Neuronal stem cell (in vitro differentiated cells): ENCODE data around the gene RNGTT.

ENCODE experiments used
- DNase-seq: peaks from one replicate; pipeline ENCODE4 v3.0.0-alpha.2; 2013; ENCODE audit warnings: low spot score
- H2AFZ ChIP-seq: one replicate; pipeline ENCODE4 v1.6.1; 2013; ENCODE audit warnings: mild to moderate bottlenecking, low read length, inconsistent platforms
- H2AK5ac ChIP-seq: 2 replicates; pipeline ENCODE4 v1.6.1; 2013; ENCODE audit warnings: low read depth, mild to moderate bottlenecking, inconsistent platforms, low read length, moderate library complexity, mixed read lengths
- H2BK120ac ChIP-seq: 2 replicates; pipeline ENCODE4 v1.6.1; 2013; ENCODE audit warnings: low read depth, mild to moderate bottlenecking, inconsistent platforms, low read length, moderate library complexity, mixed read lengths
- H2BK12ac ChIP-seq: one replicate; pipeline ENCODE4 v1.6.1; 2013; ENCODE audit warnings: low read length, inconsistent platforms
- H2BK15ac ChIP-seq: 2 replicates; pipeline ENCODE4 v1.6.1; 2013; ENCODE audit warnings: mild to moderate bottlenecking, low read length, inconsistent platforms, mixed read lengths
- H2BK5ac ChIP-seq: one replicate; pipeline ENCODE4 v1.6.1; 2013; ENCODE audit warnings: inconsistent platforms, mild to moderate bottlenecking, low read length, moderate library complexity
- H3K14ac ChIP-seq: one replicate; pipeline ENCODE4 v1.6.1; 2013; ENCODE audit warnings: low read length, inconsistent platforms
- H3K18ac ChIP-seq: 2 replicates; pipeline ENCODE4 v1.6.1; 2013; ENCODE audit warnings: low read length, inconsistent platforms
- H3K23ac ChIP-seq: 2 replicates; pipeline ENCODE4 v1.6.1; 2013; ENCODE audit warnings: low read depth, mild to moderate bottlenecking, mixed read lengths, low read length, inconsistent platforms; ENCODE audit not compliant: poor library complexity
- H3K27ac ChIP-seq: replicated peaks from 3 replicates; pipeline ENCODE4 v1.5.1; 2013; ENCODE audit warnings: low read length, inconsistent platforms
- H3K27me3 ChIP-seq, 3 experiments: 2 replicates each; pipeline ENCODE4 v1.6.1; 2013; ENCODE audit warnings: low read length in 3 of 3, mild to moderate bottlenecking in 2 of 3, inconsistent platforms in 1 of 3, low read depth in 1 of 3, mixed read lengths in 1 of 3, moderate library complexity in 1 of 3; ENCODE audit not compliant: control insufficient read depth in 3 of 3, insufficient read depth in 3 of 3
- H3K36me3 ChIP-seq, 2 donors: replicated peaks in 1 of 2; 2 replicates each; pipeline ENCODE4 v1.6.1; 2013; ENCODE audit warnings: low read length in 2 of 2; ENCODE audit not compliant: control insufficient read depth in 2 of 2, insufficient read depth in 2 of 2
- H3K4ac ChIP-seq: 2 replicates; pipeline ENCODE4 v1.6.1; 2013; ENCODE audit warnings: inconsistent platforms, mild to moderate bottlenecking, low read length, moderate library complexity
- H3K4me1 ChIP-seq, 2 donors: 1 replicate in 1 of 2; 2 replicates in 1 of 2; pipeline ENCODE4 v1.6.1; 2013; ENCODE audit warnings: low read length in 2 of 2, low read depth in 1 of 2; ENCODE audit not compliant: control insufficient read depth in 2 of 2, insufficient read depth in 1 of 2
- H3K4me2 ChIP-seq: one replicate; pipeline ENCODE4 v1.6.1; 2013; ENCODE audit warnings: mild to moderate bottlenecking, low read length, inconsistent platforms; ENCODE audit not compliant: insufficient read depth, poor library complexity, severe bottlenecking
- H3K4me3 ChIP-seq, 2 donors: 2 replicates each; pipeline ENCODE4 v1.5.1; 2013; ENCODE audit warnings: low read length in 2 of 2, mild to moderate bottlenecking in 2 of 2, inconsistent platforms in 1 of 2, moderate library complexity in 1 of 2
- H3K79me1 ChIP-seq: one replicate; pipeline ENCODE4 v1.6.1; 2013; ENCODE audit warnings: low read depth, mild to moderate bottlenecking, inconsistent platforms, low read length, moderate library complexity
- H3K9ac ChIP-seq: one replicate; pipeline ENCODE4 v1.6.1; 2013; ENCODE audit warnings: mild to moderate bottlenecking, low read depth, low read length, inconsistent platforms; ENCODE audit not compliant: poor library complexity
- H3K9me3 ChIP-seq, 2 donors: replicated peaks in 1 of 2; 2 replicates each; pipeline versions ENCODE3 to v1.6.1; 2013; ENCODE audit warnings: low read length in 2 of 2, mild to moderate bottlenecking in 2 of 2, inconsistent platforms in 1 of 2, low read depth in 1 of 2, mixed read lengths in 1 of 2, moderate library complexity in 1 of 2; ENCODE audit not compliant: control insufficient read depth in 2 of 2, insufficient read depth in 1 of 2
- H4K8ac ChIP-seq: one replicate; pipeline ENCODE4 v1.6.1; 2013; ENCODE audit warnings: low read depth, mild to moderate bottlenecking, inconsistent platforms, low read length, moderate library complexity
- H4K91ac ChIP-seq: one replicate; pipeline ENCODE4 v1.6.1; 2013; ENCODE audit warnings: low read length, low read depth, mild to moderate bottlenecking, inconsistent platforms; ENCODE audit not compliant: poor library complexity
- WGBS, 2 donors: extraction: QIAGEN DNeasy Blood & Tissue Kit; methylation state at CpG; one replicate each; pipeline ENCODE4 v1.1.7; 2013; ENCODE audit warnings: missing lambda C conversion rate in 2 of 2, mixed read lengths in 1 of 2; ENCODE audit not compliant: insufficient read length in 2 of 2, insufficient replicate concordance in 1 of 2; ENCODE audit errors: extremely low coverage in 2 of 2; 5-methylcytosine and 5-hydroxymethylcytosine counted together

Gene RNGTT

GRCh38 chr6:88763160-88763559, 200.3 kb downstream of the RNGTT start:
- WGBS, 2 donors = no CpG with 5 or more reads among the region's 3 CpGs
- Histone ChIP-seq H3K18ac (no peak overlapping the region), H2BK12ac (no peak overlapping the region), H3K27me3 (no peaks in the 10 kb centered on the region), H3K27ac (no peak overlapping the region), H3K4me2 (no peak overlapping the region), H3K79me1 (no peaks in the 10 kb centered on the region), H3K4ac (no peak overlapping the region), H3K36me3 (peaks cover 0 to 4% of the 10 kb centered on the region in 2 donors), H3K9me3 (no peaks in the 10 kb centered on the region), H3K4me3 (no peak overlapping the region), H3K4me1 (no peaks in the 10 kb centered on the region), H2BK5ac (no peak overlapping the region), H2AFZ (no peak overlapping the region), H3K9ac (no peak overlapping the region), H2BK15ac (no peak overlapping the region), H3K23ac (no peak overlapping the region), H4K91ac (no peak overlapping the region), H3K14ac (no peak overlapping the region), H2AK5ac (no peak overlapping the region), H4K8ac (no peak overlapping the region), H2BK120ac (no peak overlapping the region)
- no peak for DNase-seq

DNA sequence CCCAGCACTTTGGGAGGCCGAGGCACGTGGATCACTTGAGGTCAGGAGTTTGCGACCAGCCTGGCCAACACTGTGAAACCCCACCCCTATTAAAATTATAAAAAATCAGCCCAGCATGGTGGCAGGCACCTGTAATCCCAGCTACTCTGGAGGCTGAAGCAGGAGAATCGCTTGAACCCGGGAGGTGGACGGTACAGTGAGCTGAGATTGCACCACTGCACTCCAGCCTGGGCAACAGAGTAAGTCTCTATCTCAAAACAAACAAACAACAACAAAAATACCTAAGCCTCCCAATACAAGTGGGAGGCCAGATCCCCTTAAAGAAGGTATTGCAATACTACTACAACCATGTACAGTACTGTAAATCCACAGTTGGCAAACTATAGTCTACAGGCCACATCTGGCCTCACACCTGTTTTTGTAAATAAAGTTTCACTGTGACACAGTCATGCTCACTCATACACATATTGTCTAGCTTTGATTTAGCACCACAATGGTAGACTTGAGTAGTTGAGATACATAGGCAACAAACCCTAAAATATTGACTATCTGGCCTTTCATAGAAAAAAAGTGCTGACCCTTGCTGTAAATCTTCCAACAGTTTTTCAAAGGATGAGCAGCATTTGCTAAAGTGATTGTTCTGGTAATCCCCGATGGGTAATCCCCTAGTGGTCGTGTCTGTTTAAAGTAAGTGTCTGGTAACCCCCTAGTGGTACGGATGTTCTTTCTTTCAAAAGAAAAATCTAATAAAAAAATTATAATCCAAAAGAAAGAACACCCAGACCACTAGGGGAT, 202.0 kb downstream of the RNGTT start:
- H3K18ac ChIP-seq = no peak overlapping the region
- H3K27ac ChIP-seq = no peak overlapping the region
- H4K8ac ChIP-seq = no peak overlapping the region
- H3K79me1 ChIP-seq = no peaks in the 10 kb centered on the region
- no peak overlapping the region for H3K23ac ChIP-seq
- no peak overlapping the region for H3K4me2 ChIP-seq
- H2BK5ac ChIP-seq = no peak overlapping the region
- no peak overlapping the region for H3K4ac ChIP-seq
- DNase-seq = no peak
- H2BK15ac ChIP-seq = no peak overlapping the region
- H2BK120ac ChIP-seq = no peak overlapping the region
- H3K4me1 ChIP-seq = no peaks in the 10 kb centered on the region
- WGBS, 2 donors = no CpG with 5 or more reads among the region's 9 CpGs
- no peak overlapping the region for H2BK12ac ChIP-seq
- no peak overlapping the region for H3K9ac ChIP-seq
- H3K36me3 ChIP-seq = peaks cover 0 to 4% of the 10 kb centered on the region in 2 donors
- no peak overlapping the region for H2AFZ ChIP-seq
- H3K14ac ChIP-seq = no peak overlapping the region
- H2AK5ac ChIP-seq = no peak overlapping the region
- no peaks in the 10 kb centered on the region for H3K27me3 ChIP-seq
- H3K9me3 ChIP-seq = no peaks in the 10 kb centered on the region
- no peak overlapping the region for H3K4me3 ChIP-seq
- H4K91ac ChIP-seq = no peak overlapping the region

DNA sequence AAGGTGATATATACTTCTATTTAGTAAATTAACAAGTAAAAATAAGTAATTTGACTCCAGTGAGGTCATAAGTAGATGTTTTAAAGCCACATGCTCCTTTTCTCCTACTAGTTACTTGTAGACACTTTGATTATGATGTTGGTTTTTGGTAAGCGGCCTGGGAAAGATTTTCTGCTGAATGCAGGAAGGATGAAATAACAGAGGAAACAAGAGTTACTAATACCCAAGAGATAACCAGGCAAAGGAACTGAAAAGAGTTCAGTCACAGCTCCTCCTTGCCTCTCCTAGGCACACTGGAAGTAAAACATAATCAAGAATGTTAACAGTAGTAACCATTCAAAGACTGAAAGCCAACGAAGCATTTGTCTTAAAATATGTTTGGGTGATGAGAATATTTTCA, 203.3 kb downstream of the RNGTT start:
- no peak overlapping the region for H2AFZ ChIP-seq
- H3K36me3 ChIP-seq = peaks cover 0 to 4% of the 10 kb centered on the region in 2 donors
- no peak overlapping the region for H2BK12ac ChIP-seq
- H3K23ac ChIP-seq = no peak overlapping the region
- no peak overlapping the region for H2BK5ac ChIP-seq
- no peak overlapping the region for H2AK5ac ChIP-seq
- no peaks in the 10 kb centered on the region for H3K4me1 ChIP-seq
- no peak overlapping the region for H3K18ac ChIP-seq
- no peaks in the 10 kb centered on the region for H3K79me1 ChIP-seq
- DNase-seq = no peak
- H3K4ac ChIP-seq = no peak overlapping the region
- H2BK120ac ChIP-seq = no peak overlapping the region
- H3K4me3 ChIP-seq = no peak overlapping the region
- no peak overlapping the region for H4K8ac ChIP-seq
- no peaks in the 10 kb centered on the region for H3K9me3 ChIP-seq
- H2BK15ac ChIP-seq = no peak overlapping the region
- no peak overlapping the region for H3K9ac ChIP-seq
- no peak overlapping the region for H3K4me2 ChIP-seq
- no peaks in the 10 kb centered on the region for H3K27me3 ChIP-seq
- H3K27ac ChIP-seq = no peak overlapping the region
- no peak overlapping the region for H3K14ac ChIP-seq
- WGBS, 2 donors = no CpG with 5 or more reads among the region's 2 CpGs
- no peak overlapping the region for H4K91ac ChIP-seq

DNA sequence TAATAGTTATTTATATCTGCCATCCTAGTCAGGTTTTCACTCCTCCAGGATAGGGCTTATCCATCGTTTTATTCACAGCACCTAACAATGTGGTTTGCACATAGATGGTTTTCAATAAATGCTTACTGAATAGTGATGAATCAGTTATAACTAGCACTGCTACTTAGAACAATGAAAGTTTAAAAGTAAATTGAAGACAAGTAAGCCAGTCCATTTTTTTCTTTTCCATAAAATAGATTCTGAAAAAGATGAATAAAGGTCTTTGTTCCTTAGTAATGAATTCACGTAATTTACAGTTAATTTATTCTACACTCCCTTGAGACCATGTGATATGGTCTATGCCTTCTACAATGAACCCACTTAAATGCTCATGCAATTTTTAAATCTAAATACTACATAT, 212.5 kb downstream of the RNGTT start:
- Histone ChIP-seq H2BK15ac (no peak overlapping the region), H3K23ac (no peak overlapping the region), H4K91ac (no peak overlapping the region), H3K27ac (no peak overlapping the region), H3K18ac (no peak overlapping the region), H3K4me3 (no peak overlapping the region), H2BK120ac (no peak overlapping the region), H3K4ac (no peak overlapping the region), H2BK12ac (no peak overlapping the region), H4K8ac (no peak overlapping the region), H3K4me2 (no peak overlapping the region), H3K9ac (no peak overlapping the region), H3K36me3 (no peaks in the 10 kb centered on the region), H2AFZ (no peak overlapping the region), H2BK5ac (no peak overlapping the region), H3K4me1 (no peaks in the 10 kb centered on the region), H2AK5ac (no peak overlapping the region), H3K9me3 (peaks cover 0 to 3% of the 10 kb centered on the region in 2 donors), H3K79me1 (no peaks in the 10 kb centered on the region), H3K14ac (no peak overlapping the region), H3K27me3 (no peaks in the 10 kb centered on the region)
- no peak for DNase-seq
- WGBS, 2 donors = no CpG with 5 or more reads among the region's 2 CpGs
